Panc1 (cell line): ENCODE data around the gene ZBTB7B.

Experiments used
- POLR2AphosphoS5 ChIP-seq: IDR thresholded peaks from 2 replicates; pipeline ENCODE4 v1.6.1; 2012; ENCODE audit warnings: mild to moderate bottlenecking, low read depth, low read length, moderate library complexity
- TF ChIP-seq, protein P1 (sequence below): fragments of 450-650 bp; IDR thresholded peaks from 2 replicates; pipeline ENCODE4 v1.5.1; 2017; ENCODE audit warnings: mild to moderate bottlenecking

DNA sequence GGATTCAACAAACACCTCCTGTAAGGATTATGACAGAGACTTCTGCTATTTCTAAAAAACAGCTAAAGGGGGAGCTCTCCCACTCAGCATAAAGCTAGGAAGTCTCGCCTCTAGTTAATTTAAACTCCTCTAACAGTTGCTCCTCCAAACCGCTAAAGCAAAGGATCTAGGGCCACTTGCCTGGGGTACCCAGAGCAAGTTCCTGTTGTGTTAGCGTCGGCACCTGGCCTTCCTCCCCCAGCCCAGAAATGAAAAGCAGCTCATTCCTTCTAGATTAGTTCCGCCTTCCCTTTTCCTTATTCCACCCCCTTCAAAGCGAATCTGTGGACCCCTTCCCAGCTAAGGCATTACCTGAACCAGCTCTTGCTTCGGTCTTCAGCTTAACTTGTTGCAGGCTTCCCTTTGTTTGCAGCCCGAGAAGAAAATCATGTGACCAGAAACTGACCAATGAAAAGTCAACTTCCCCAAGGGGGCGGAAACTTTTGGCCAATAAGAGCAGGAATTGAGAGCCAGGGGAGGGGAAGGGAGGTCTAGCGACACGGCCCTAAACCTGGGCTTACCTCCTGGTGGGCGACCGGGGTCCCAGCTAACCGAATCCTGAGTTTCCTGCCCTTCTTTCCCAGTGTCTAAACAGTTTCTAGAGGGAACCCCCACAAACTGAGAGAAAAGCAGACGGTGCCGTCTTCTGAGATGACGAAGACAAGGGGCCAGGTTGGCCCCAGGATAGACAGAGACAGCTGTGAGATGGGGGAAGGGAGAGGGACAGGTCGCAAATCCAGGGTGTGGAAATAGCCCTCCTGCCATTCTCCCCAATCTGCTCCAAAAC is 46.7 kb upstream of the ZBTB7B start, which contains the start of gene PBXIP1:
- TF ChIP-seq POLR2AphosphoS5 = no peak
- TF ChIP-seq, protein P1, sequence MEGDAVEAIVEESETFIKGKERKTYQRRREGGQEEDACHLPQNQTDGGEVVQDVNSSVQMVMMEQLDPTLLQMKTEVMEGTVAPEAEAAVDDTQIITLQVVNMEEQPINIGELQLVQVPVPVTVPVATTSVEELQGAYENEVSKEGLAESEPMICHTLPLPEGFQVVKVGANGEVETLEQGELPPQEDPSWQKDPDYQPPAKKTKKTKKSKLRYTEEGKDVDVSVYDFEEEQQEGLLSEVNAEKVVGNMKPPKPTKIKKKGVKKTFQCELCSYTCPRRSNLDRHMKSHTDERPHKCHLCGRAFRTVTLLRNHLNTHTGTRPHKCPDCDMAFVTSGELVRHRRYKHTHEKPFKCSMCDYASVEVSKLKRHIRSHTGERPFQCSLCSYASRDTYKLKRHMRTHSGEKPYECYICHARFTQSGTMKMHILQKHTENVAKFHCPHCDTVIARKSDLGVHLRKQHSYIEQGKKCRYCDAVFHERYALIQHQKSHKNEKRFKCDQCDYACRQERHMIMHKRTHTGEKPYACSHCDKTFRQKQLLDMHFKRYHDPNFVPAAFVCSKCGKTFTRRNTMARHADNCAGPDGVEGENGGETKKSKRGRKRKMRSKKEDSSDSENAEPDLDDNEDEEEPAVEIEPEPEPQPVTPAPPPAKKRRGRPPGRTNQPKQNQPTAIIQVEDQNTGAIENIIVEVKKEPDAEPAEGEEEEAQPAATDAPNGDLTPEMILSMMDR = no peak
